GM08714 (cell line): ENCODE measurements around the gene PLPPR1.
"Not testable (repeated sequence)": the region's sequence is repeated elsewhere in the genome, so short reads cannot be mapped to it uniquely, and the experiment has no call there.

ENCODE experiments used
- H3K4me3 ChIP-seq: fragments of 200-500 bp; sonication (Bioruptor generic); 2 replicates; pipeline ENCODE4 v1.5.1; 2014; ENCODE audit warnings: mild to moderate bottlenecking, low read length, inconsistent platforms
- ZNF274 ChIP-seq: IDR thresholded peaks from 2 replicates; pipeline ENCODE4 v1.6.1; 2012; ENCODE audit warnings: mild to moderate bottlenecking, low read depth, low read length

The PLPPR1 gene

DNA sequence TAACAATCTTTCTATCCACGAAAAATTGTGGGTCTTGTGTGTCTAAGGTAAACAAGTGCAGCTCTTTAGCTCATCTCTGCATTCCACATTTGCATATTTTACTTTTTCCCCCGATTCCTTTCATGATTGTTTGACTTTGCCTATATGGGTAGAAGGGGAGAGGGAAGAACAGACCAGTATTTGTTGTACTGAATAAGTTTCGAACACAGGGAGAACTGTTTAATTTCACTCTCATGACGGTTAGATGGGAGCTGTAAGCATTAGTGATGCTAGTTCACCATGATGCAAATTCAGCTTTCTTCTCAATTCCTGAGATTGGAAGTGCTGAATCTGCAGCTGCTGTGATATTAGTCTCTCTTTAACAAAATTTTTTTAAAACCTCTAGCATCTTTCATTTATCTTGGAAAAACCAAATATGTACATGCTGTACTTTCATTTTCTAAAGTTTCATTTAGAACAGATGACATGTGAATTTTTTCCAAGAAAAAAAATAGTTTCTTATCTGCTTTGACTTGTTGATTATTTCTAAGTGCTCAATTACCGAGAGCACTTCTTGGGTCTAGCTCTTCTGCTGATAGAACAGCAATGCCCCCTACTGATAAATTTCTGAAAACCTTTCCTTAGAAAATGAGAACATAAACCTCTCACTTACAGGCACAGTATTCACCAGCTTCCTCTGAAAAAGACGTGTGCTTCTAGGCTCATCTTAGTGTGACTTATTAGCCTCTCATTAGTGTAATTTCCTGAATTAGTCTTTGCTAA is 206.8 kb downstream of the PLPPR1 start:
- TF ChIP-seq ZNF274, result no peak
- H3K4me3 ChIP-seq, result no peak overlapping the region

GRCh38 chr9:101242651-101243050 is 214.1 kb downstream of the PLPPR1 start:
- H3K4me3 ChIP-seq, result no peak overlapping the region
- TF ChIP-seq ZNF274, result no peak

- no peak overlapping the region for H3K4me3 ChIP-seq
- no peak for TF ChIP-seq ZNF274
Observed at GRCh38 chr9:101246691-101247090, 218.2 kb downstream of the PLPPR1 start.

DNA sequence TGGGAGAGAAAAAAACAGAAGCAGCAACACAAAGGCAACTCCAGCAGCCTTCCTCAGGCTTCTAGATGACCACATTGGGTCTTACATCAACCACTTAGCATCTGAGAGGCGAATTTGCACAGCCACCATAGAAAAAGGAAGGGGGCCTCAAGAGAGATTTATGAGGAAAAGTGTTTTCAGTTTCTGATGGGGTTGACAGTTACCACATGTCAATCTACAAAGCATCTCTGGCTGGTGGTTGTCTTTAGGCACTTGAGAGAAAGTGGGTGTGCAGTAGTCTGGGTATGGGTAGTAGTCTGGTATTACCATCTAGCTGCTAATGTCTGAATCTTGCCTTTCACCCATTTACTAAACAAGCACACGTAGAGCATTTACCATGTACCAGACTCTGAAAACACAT is 218.8 kb downstream of the PLPPR1 start:
- no peak overlapping the region for H3K4me3 ChIP-seq
- no peak for TF ChIP-seq ZNF274

GRCh38 chr9:101254733-101255433 is 226.4 kb downstream of the PLPPR1 start:
- TF ChIP-seq ZNF274, result no peak
- no peak overlapping the region for H3K4me3 ChIP-seq

- H3K4me3 ChIP-seq, result no peak overlapping the region
- no peak for TF ChIP-seq ZNF274
Observed at GRCh38 chr9:101264727-101265126, 236.2 kb downstream of the PLPPR1 start.

DNA sequence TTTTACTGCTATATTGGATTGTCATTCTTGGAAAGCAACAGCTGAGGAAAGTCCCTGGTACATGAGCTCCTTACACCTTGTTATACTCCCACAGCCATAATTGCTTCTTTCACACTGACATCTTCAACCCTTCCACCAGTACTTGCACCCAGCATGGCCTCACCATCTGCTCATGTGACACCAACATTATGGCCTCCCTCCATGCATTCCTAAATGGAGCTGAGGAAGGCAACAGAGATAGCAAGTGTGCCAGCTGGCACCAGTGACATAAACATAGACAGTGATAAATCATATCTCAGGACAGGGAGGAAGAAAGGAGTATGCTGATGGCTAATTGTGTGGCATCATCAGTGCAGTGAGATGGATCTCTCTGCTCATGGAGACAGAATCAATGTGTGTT is 236.7 kb downstream of the PLPPR1 start:
- TF ChIP-seq ZNF274, result no peak
- no peak overlapping the region for H3K4me3 ChIP-seq

- no peak for TF ChIP-seq ZNF274
- H3K4me3 ChIP-seq, result no peak overlapping the region
Observed at GRCh38 chr9:101268426-101268825, 239.9 kb downstream of the PLPPR1 start.

DNA sequence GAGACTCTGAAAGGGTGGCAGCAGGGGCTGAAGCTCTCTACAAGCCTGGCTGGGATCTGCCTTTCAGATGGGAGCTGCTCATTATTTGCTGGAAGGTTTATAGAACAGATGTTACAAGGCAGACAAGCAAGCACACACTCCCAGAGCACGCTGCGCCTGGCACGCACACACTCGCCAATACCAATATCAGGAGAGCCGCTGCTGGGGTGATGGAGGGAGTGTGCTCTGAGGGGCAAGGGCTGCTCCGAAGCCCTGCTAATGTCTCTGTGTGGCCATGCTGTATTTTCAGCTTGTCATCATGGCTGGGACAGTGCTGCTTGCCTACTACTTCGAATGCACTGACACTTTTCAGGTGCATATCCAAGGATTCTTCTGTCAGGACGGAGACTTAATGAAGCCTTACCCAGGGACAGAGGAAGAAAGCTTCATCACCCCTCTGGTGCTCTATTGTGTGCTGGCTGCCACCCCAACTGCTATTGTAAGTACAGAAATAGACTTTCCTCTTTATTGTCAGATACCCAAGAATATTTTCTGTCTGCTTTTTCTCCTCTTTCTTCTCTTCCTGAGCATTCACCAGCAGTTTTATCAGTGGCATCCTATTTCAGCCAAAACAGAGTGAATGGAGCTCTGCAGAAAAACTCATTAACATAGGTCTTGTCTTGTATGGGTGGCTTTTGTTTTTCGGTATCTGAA is 241.2 kb downstream of the PLPPR1 start:
- no peak overlapping the region for H3K4me3 ChIP-seq
- TF ChIP-seq ZNF274, result no peak

GRCh38 chr9:101270302-101270701 is 241.8 kb downstream of the PLPPR1 start:
- no peak overlapping the region for H3K4me3 ChIP-seq
- TF ChIP-seq ZNF274, result no peak

- H3K4me3 ChIP-seq, result no peak overlapping the region
- no peak for TF ChIP-seq ZNF274
Observed at GRCh38 chr9:101271102-101271501, 242.6 kb downstream of the PLPPR1 start.

- no peak overlapping the region for H3K4me3 ChIP-seq
- TF ChIP-seq ZNF274, result no peak
Observed at GRCh38 chr9:101274971-101275768, 246.6 kb downstream of the PLPPR1 start.

GRCh38 chr9:101275769-101276250 is 247.3 kb downstream of the PLPPR1 start:
- no peak for TF ChIP-seq ZNF274
- H3K4me3 ChIP-seq, result no peak overlapping the region

GRCh38 chr9:101291043-101291442 is 262.5 kb downstream of the PLPPR1 start:
- H3K4me3 ChIP-seq, result not testable (repeated sequence)
